Amniotic epithelial cell (primary cell): ENCODE data around the gene KLF13.
A peak's percentile ranks its signal among the peaks of the same experiment; 100 is the strongest.
"Not testable (repeated sequence)": the region's sequence is repeated elsewhere in the genome, so short reads cannot be mapped to it uniquely, and the experiment has no call there.

ENCODE experiments used
- DNase-seq: peaks from one replicate; pipeline ENCODE4 v3.0.0-alpha.2; 2010; ENCODE audit warnings: low read depth

Gene KLF13

GRCh38 chr15:31345606-31346366 is 19.2 kb downstream of the KLF13 start:
- no peak for DNase-seq

- no peak for DNase-seq
Observed at GRCh38 chr15:31346367-31347066, 19.9 kb downstream of the KLF13 start.

- no peak for DNase-seq
Observed at GRCh38 chr15:31347067-31347975, 20.7 kb downstream of the KLF13 start.

GRCh38 chr15:31347981-31348803 is 21.6 kb downstream of the KLF13 start:
- DNase-seq: no peak

GRCh38 chr15:31349233-31350141 is 22.9 kb downstream of the KLF13 start:
- DNase-seq: no peak

GRCh38 chr15:31350771-31351170 is 24.1 kb downstream of the KLF13 start:
- no peak for DNase-seq

- no peak for DNase-seq
Observed at GRCh38 chr15:31352339-31352751, 25.7 kb downstream of the KLF13 start.

GRCh38 chr15:31352911-31353811 is 26.5 kb downstream of the KLF13 start:
- peak; percentile 71 for DNase-seq

- DNase-seq: peak; percentile 29
Observed at GRCh38 chr15:31353931-31354330, 27.3 kb downstream of the KLF13 start.

GRCh38 chr15:31356097-31356496 is 29.5 kb downstream of the KLF13 start:
- not testable (repeated sequence) for DNase-seq

GRCh38 chr15:31357148-31357547 is 30.5 kb downstream of the KLF13 start:
- DNase-seq: no peak

- no peak for DNase-seq
Observed at GRCh38 chr15:31358163-31358562, 31.5 kb downstream of the KLF13 start.

- no peak for DNase-seq
Observed at GRCh38 chr15:31358957-31359701, 32.5 kb downstream of the KLF13 start.

- peak; percentile 34 for DNase-seq
Observed at GRCh38 chr15:31359702-31360111, 33.1 kb downstream of the KLF13 start.

- no peak for DNase-seq
Observed at GRCh38 chr15:31360158-31360561, 33.5 kb downstream of the KLF13 start.

GRCh38 chr15:31360843-31361763 is 34.5 kb downstream of the KLF13 start:
- no peak for DNase-seq

- DNase-seq: no peak
Observed at GRCh38 chr15:31361764-31362515, 35.3 kb downstream of the KLF13 start.
